ENCODE measurements around the gene SYTL2.

Gene SYTL2

DNA sequence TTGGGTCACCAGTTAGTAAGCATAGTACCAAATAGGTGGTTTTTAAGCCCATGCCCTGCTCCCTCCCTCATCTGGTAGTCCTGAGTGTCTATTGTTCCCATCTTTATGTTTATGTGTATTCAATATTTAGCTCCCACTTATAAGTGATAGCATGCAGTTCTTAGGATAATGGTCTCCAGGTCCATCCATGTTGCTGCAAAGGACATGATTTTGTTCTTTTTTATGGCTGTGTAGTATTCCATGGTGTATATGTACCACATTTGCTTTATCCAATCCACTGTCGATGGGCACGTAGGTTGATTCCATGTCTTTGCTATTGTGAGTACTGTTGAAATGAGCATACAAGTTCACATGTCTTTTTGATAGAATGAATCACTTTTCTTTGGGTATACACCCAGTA is 18.2 kb upstream of the SYTL2 start:
- Histone ChIP-seq H3F3A (ENCODE audit: insufficient read depth, low read length) (no peaks in the 10 kb centered on the region), H3K27ac (ENCODE audit: low read depth, low read length, poor library complexity, severe bottlenecking) (no peak overlapping the region), H3K27me3 (ENCODE audit: insufficient read depth, low read length) (no peaks in the 10 kb centered on the region)

GRCh38 chr11:85828640-85828978 is 17.7 kb upstream of the SYTL2 start:
- no peaks in the 10 kb centered on the region for H3K27me3 ChIP-seq (ENCODE audit: insufficient read depth, low read length)
- no peak overlapping the region for H3K4me3 ChIP-seq (ENCODE audit: low read depth, low read length, poor library complexity, severe bottlenecking)
- no peak for TF ChIP-seq EZH2 (IDR thresholded peaks at IDR 0.05; ENCODE audit: borderline replicate concordance, low read length)
- TF ChIP-seq, protein P1, sequence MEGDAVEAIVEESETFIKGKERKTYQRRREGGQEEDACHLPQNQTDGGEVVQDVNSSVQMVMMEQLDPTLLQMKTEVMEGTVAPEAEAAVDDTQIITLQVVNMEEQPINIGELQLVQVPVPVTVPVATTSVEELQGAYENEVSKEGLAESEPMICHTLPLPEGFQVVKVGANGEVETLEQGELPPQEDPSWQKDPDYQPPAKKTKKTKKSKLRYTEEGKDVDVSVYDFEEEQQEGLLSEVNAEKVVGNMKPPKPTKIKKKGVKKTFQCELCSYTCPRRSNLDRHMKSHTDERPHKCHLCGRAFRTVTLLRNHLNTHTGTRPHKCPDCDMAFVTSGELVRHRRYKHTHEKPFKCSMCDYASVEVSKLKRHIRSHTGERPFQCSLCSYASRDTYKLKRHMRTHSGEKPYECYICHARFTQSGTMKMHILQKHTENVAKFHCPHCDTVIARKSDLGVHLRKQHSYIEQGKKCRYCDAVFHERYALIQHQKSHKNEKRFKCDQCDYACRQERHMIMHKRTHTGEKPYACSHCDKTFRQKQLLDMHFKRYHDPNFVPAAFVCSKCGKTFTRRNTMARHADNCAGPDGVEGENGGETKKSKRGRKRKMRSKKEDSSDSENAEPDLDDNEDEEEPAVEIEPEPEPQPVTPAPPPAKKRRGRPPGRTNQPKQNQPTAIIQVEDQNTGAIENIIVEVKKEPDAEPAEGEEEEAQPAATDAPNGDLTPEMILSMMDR (IDR thresholded peaks at IDR 0.05; ENCODE audit: low read length) = no peak
- H3K4me1 ChIP-seq (ENCODE audit: insufficient read depth, low read length, severe bottlenecking) = no peaks in the 10 kb centered on the region
- no peak overlapping the region for H3K4me2 ChIP-seq (ENCODE audit: low read length)
- H3K9me3 ChIP-seq (ENCODE audit: low read length) = no peaks in the 10 kb centered on the region
- no peak overlapping the region for H2AFZ ChIP-seq (ENCODE audit: low read length)
- H3K79me2 ChIP-seq (ENCODE audit: insufficient read depth, low read length) = no peaks in the 10 kb centered on the region
- no peaks in the 10 kb centered on the region for H4K20me1 ChIP-seq (ENCODE audit: insufficient read depth, low read length)
- no peaks in the 10 kb centered on the region for H3F3A ChIP-seq (ENCODE audit: insufficient read depth, low read length)
- H3K9ac ChIP-seq (ENCODE audit: low read length) = no peak overlapping the region
- H3K27ac ChIP-seq (ENCODE audit: low read depth, low read length, poor library complexity, severe bottlenecking) = no peak overlapping the region
- no peaks in the 10 kb centered on the region for H3K9me2 ChIP-seq (ENCODE audit: low read depth, low read length)
- H3K36me3 ChIP-seq (ENCODE audit: insufficient read depth, low read length) = no peaks in the 10 kb centered on the region

More for the DNA sequence above, 18.2 kb upstream of the SYTL2 start:
- no peaks in the 10 kb centered on the region for H3K36me3 ChIP-seq (ENCODE audit: insufficient read depth, low read length)
- no peaks in the 10 kb centered on the region for H4K20me1 ChIP-seq (ENCODE audit: insufficient read depth, low read length)
- no peaks in the 10 kb centered on the region for H3K9me2 ChIP-seq (ENCODE audit: low read depth, low read length)
- H3K9me3 ChIP-seq (ENCODE audit: low read length) = no peaks in the 10 kb centered on the region
- no peak overlapping the region for H2AFZ ChIP-seq (ENCODE audit: low read length)
- H3K79me2 ChIP-seq (ENCODE audit: insufficient read depth, low read length) = no peaks in the 10 kb centered on the region
- no peaks in the 10 kb centered on the region for H3K4me1 ChIP-seq (ENCODE audit: insufficient read depth, low read length, severe bottlenecking)
- H3K4me3 ChIP-seq (ENCODE audit: low read depth, low read length, poor library complexity, severe bottlenecking) = no peak overlapping the region
- TF ChIP-seq, protein P1 (IDR thresholded peaks at IDR 0.05; ENCODE audit: low read length) = no peak
- TF ChIP-seq EZH2 (IDR thresholded peaks at IDR 0.05; ENCODE audit: borderline replicate concordance, low read length) = no peak
- H3K9ac ChIP-seq (ENCODE audit: low read length) = no peak overlapping the region
- H3K4me2 ChIP-seq (ENCODE audit: low read length) = no peak overlapping the region

GRCh38 chr11:85827748-85828639 is 17.1 kb upstream of the SYTL2 start:
- H3K9ac ChIP-seq (ENCODE audit: low read length) = no peak overlapping the region
- no peak overlapping the region for H3K4me2 ChIP-seq (ENCODE audit: low read length)
- no peaks in the 10 kb centered on the region for H3K9me3 ChIP-seq (ENCODE audit: low read length)
- H3K9me2 ChIP-seq (ENCODE audit: low read depth, low read length) = no peaks in the 10 kb centered on the region
- no peaks in the 10 kb centered on the region for H3F3A ChIP-seq (ENCODE audit: insufficient read depth, low read length)
- no peak overlapping the region for H3K4me3 ChIP-seq (ENCODE audit: low read depth, low read length, poor library complexity, severe bottlenecking)
- H3K4me1 ChIP-seq (ENCODE audit: insufficient read depth, low read length, severe bottlenecking) = no peaks in the 10 kb centered on the region
- H3K27ac ChIP-seq (ENCODE audit: low read depth, low read length, poor library complexity, severe bottlenecking) = no peak overlapping the region
- no peak overlapping the region for H2AFZ ChIP-seq (ENCODE audit: low read length)
- no peaks in the 10 kb centered on the region for H3K27me3 ChIP-seq (ENCODE audit: insufficient read depth, low read length)
- no peaks in the 10 kb centered on the region for H3K79me2 ChIP-seq (ENCODE audit: insufficient read depth, low read length)
- no peaks in the 10 kb centered on the region for H3K36me3 ChIP-seq (ENCODE audit: insufficient read depth, low read length)
- TF ChIP-seq, protein P1 (IDR thresholded peaks at IDR 0.05; ENCODE audit: low read length) = no peak
- TF ChIP-seq EZH2 (IDR thresholded peaks at IDR 0.05; ENCODE audit: borderline replicate concordance, low read length) = no peak
- no peaks in the 10 kb centered on the region for H4K20me1 ChIP-seq (ENCODE audit: insufficient read depth, low read length)

Measured in OCI-LY1 (cell line).